WTC11 (cell line): Measurements from ENCODE around the gene AGAP1. TPM values are rescaled to one million over a fixed set of nuclear protein-coding genes. Genes with fewer than 3 reads are reported as not detected.

Source experiments
- ATAC-seq: fragments of 200-7000 bp; cut with Tn5 transposase; 2 replicates; pipeline ENCODE4 v1.10.0; 2021; ENCODE audit warnings: mild to moderate bottlenecking, moderate library complexity
- CTCF ChIA-PET: fragments of 300-600 bp; sonication (Branson Sonifier 250); formaldehyde crosslinking; loops from one replicate; lab custom pipeline; 2021; ENCODE audit warnings: antibody characterized with exemption; lab: Charles Lee
- POLR2A ChIA-PET: fragments of 350-600 bp; sonication (Branson Sonifier 250); formaldehyde crosslinking; loops from one replicate; lab custom pipeline; 2021; ENCODE audit warnings: antibody characterized with exemption; lab: Charles Lee
- DNase-seq: peaks from one replicate; pipeline ENCODE4 v3.0.0; 2021; ENCODE audit warnings: low spot score
- H3K27ac Mint-ChIP-seq: 2 replicates; pipeline ENCODE4 v1.8.0; 2021; ENCODE audit warnings: mixed read lengths
- H3K27me3 Mint-ChIP-seq: 2 replicates; pipeline ENCODE4 v1.8.0; 2021; ENCODE audit warnings: low read depth, mild to moderate bottlenecking, moderate library complexity, mixed read lengths
- H3K36me3 Mint-ChIP-seq: 2 replicates; pipeline ENCODE4 v1.8.0; 2021; ENCODE audit warnings: mixed read lengths
- H3K4me1 Mint-ChIP-seq: 2 replicates; pipeline ENCODE4 v1.8.0; 2022; ENCODE audit warnings: mixed read lengths
- H3K4me3 Mint-ChIP-seq: 2 replicates; pipeline ENCODE4 v1.8.0; 2021; ENCODE audit warnings: mild to moderate bottlenecking, moderate library complexity, mixed read lengths
- H3K9me3 Mint-ChIP-seq: 2 replicates; pipeline ENCODE4 v1.8.0; 2021; ENCODE audit warnings: mixed read lengths
- ELF4 ChIP-seq: sonication (generic); formaldehyde crosslinking; IDR thresholded peaks from 2 replicates; pipeline ENCODE4 v1.8.1; 2022; ENCODE audit warnings: low read depth, mild to moderate bottlenecking, moderate library complexity, missing genetic modification reagents
- JAZF1 ChIP-seq: fragments of 250-450 bp; sonication (Bioruptor Pico); IDR thresholded peaks from 2 replicates; pipeline ENCODE4 v1.9.0; 2021; ENCODE audit warnings: moderate library complexity, mild to moderate bottlenecking, inconsistent platforms
- KAT7 ChIP-seq: sonication (generic); formaldehyde crosslinking; IDR thresholded peaks from 2 replicates; pipeline ENCODE4 v1.8.1; 2023; ENCODE audit warnings: missing genetic modification reagents, mild to moderate bottlenecking, borderline replicate concordance
- RORB ChIP-seq: fragments of 250-450 bp; sonication (Bioruptor Pico); IDR thresholded peaks from 2 replicates; pipeline ENCODE4 v1.9.0; 2021; ENCODE audit warnings: mild to moderate bottlenecking
- SMAD3 ChIP-seq: sonication (generic); formaldehyde crosslinking; IDR thresholded peaks from 2 replicates; pipeline ENCODE4 v1.8.0; 2022; ENCODE audit warnings: missing genetic modification reagents, mild to moderate bottlenecking, borderline replicate concordance
- TCF7 ChIP-seq: sonication (generic); formaldehyde crosslinking; IDR thresholded peaks from 2 replicates; pipeline ENCODE4 v1.8.0; 2022; ENCODE audit warnings: mild to moderate bottlenecking, low read depth, missing genetic modification reagents, moderate library complexity
- total RNA-seq: library from RNA; stranded (reverse); gene quantifications from 3 replicates; pipeline ENCODE4 v1.2.3, GENCODE V29; 2021
- TF ChIP-seq, protein P1 (sequence below): fragments of 250-450 bp; sonication (Bioruptor Pico); conservative IDR thresholded peaks from 2 replicates; pipeline ENCODE4 v1.9.0; 2021; ENCODE audit warnings: mild to moderate bottlenecking
- TF ChIP-seq, protein P2 (sequence below): fragments of 250-450 bp; sonication (Bioruptor Pico); IDR thresholded peaks from 2 replicates; pipeline ENCODE4 v1.9.0; 2021; ENCODE audit warnings: mild to moderate bottlenecking, borderline replicate concordance
- TF ChIP-seq, protein P3 (sequence below): sonication (generic); formaldehyde crosslinking; IDR thresholded peaks from 2 replicates; pipeline ENCODE4 v1.8.1; 2023; ENCODE audit warnings: mild to moderate bottlenecking, missing genetic modification reagents, moderate library complexity
- TF ChIP-seq, protein P4 (sequence below): fragments of 250-450 bp; sonication (Bioruptor Pico); IDR thresholded peaks from 2 replicates; pipeline ENCODE4 v1.9.0; 2021; ENCODE audit warnings: moderate library complexity, mild to moderate bottlenecking, inconsistent platforms, borderline replicate concordance
- TF ChIP-seq, protein P5 (sequence below): sonication (generic); formaldehyde crosslinking; IDR thresholded peaks from 2 replicates; pipeline ENCODE4 v1.8.0; 2022; ENCODE audit warnings: missing genetic modification reagents

Gene AGAP1
- total RNA-seq, 1 experiment from 2014 or later, result 49.3 TPM

DNA sequence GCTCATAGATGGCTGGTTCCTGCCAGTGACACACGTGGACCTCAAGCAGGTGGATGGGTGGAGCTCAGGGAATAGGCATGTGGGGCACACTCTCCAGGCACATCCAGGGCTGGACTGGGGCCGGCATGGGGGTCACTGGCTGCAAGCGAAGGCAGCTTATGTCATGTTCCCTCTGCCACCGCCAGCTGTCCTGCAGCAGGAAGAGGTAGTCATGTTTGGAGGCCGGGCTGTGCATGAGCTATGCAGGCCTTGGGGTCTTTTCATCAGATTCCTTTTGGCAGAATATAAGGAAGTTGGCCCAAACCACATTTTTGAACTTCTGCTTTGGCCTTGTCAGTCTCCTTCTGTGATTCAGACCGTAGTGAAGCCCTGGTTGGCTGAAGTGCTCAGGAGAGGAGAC lies 61.5 kb downstream of the AGAP1 start (continued):
- TF ChIP-seq, protein P1, sequence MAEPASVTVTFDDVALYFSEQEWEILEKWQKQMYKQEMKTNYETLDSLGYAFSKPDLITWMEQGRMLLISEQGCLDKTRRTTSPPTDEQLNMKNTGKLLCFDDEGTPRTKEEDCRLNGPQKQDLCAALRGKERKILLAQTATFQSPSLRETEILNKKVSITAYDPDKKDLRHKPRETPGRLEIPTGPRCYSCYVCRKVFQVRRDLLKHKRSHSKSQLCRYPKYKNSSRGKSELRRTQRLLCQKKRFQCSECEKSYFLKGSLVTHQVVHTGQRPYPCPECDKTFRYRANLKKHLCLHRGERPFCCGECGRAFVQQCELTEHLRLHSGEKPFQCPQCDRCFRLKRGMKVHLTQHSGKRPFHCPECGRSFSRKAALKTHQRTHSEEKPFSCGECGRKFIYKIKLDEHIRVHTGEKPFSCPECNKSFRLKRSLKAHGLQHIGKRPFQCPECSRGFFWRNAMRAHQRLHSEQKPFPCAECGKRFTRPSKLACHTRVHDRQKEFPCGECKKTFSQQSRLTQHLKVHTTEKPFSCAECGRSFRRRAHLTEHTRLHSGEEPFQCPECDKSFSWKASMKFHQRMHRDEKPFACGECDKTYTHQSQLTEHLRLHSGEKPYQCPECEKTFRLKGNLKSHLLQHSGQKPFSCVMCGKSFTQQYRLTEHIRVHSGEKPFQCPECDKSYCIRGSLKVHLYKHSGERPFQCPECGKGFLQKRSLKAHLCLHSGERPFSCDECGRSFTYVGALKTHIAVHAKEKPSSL, result no peak

DNA sequence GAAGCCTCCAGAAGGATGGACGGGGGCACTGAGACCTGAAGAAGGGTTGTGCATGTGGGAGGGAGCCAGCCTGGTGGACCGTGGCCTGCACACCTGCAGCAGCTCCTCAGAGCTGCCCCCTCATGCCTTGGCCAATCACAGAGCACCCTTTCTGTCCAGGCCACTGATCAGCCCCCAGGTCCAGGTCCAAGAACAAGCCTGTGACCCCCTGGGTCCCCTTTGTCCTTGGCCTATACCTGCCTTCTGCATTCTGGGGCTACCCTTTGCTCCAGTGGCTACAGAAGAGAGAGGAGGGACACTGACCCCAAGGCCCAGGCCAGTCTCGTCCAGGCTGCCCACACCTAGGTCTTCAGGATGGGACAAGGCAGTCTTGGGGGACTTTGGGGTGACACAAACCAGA lies 62.2 kb downstream of the AGAP1 start:
- Mint-ChIP-seq H3K4me3 (no peak overlapping the region), H3K4me1 (peaks cover 45% of the 10 kb centered on the region), H3K27me3 (no peaks in the 10 kb centered on the region), H3K9me3 (no peaks in the 10 kb centered on the region), H3K36me3 (no peaks in the 10 kb centered on the region), H3K27ac (no peak overlapping the region)
- CTCF ChIA-PET, result no interaction called here
- POLR2A ChIA-PET, result no interaction called here
- DNase-seq (no peak), ATAC-seq (no peak)
- TF ChIP-seq, protein P2, sequence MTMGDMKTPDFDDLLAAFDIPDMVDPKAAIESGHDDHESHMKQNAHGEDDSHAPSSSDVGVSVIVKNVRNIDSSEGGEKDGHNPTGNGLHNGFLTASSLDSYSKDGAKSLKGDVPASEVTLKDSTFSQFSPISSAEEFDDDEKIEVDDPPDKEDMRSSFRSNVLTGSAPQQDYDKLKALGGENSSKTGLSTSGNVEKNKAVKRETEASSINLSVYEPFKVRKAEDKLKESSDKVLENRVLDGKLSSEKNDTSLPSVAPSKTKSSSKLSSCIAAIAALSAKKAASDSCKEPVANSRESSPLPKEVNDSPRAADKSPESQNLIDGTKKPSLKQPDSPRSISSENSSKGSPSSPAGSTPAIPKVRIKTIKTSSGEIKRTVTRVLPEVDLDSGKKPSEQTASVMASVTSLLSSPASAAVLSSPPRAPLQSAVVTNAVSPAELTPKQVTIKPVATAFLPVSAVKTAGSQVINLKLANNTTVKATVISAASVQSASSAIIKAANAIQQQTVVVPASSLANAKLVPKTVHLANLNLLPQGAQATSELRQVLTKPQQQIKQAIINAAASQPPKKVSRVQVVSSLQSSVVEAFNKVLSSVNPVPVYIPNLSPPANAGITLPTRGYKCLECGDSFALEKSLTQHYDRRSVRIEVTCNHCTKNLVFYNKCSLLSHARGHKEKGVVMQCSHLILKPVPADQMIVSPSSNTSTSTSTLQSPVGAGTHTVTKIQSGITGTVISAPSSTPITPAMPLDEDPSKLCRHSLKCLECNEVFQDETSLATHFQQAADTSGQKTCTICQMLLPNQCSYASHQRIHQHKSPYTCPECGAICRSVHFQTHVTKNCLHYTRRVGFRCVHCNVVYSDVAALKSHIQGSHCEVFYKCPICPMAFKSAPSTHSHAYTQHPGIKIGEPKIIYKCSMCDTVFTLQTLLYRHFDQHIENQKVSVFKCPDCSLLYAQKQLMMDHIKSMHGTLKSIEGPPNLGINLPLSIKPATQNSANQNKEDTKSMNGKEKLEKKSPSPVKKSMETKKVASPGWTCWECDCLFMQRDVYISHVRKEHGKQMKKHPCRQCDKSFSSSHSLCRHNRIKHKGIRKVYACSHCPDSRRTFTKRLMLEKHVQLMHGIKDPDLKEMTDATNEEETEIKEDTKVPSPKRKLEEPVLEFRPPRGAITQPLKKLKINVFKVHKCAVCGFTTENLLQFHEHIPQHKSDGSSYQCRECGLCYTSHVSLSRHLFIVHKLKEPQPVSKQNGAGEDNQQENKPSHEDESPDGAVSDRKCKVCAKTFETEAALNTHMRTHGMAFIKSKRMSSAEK, result no peak
- TF ChIP-seq, protein P3, sequence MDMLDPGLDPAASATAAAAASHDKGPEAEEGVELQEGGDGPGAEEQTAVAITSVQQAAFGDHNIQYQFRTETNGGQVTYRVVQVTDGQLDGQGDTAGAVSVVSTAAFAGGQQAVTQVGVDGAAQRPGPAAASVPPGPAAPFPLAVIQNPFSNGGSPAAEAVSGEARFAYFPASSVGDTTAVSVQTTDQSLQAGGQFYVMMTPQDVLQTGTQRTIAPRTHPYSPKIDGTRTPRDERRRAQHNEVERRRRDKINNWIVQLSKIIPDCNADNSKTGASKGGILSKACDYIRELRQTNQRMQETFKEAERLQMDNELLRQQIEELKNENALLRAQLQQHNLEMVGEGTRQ (CRISPR knock-in tag), result no peak

DNA sequence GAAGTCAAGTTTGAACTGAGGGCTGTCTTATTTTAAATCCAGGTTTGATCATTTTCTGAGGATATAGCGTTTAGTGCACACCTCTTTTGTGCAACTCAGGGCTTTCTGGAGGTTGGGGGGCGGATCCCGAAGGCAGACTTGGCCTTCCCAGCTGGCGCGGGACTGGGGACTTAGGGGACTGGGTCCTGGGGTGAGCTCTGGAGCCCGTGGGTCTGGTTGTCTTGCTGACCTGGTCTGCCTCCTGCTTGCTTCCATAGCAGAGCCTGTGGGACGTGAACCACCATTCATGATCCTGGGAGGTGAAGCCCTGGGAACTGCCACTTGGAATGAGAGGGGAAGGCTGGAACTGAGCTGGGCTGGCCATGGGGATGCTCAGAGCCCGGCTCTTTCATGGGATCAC lies 63.1 kb downstream of the AGAP1 start:
- ATAC-seq (no peak), DNase-seq (no peak)
- TF ChIP-seq RORB (no peak), JAZF1 (CRISPR knock-in tag) (no peak), ELF4 (no peak), KAT7 (CRISPR knock-in tag) (no peak), TCF7 (no peak), SMAD3 (CRISPR knock-in tag) (no peak)
- TF ChIP-seq, protein P4, sequence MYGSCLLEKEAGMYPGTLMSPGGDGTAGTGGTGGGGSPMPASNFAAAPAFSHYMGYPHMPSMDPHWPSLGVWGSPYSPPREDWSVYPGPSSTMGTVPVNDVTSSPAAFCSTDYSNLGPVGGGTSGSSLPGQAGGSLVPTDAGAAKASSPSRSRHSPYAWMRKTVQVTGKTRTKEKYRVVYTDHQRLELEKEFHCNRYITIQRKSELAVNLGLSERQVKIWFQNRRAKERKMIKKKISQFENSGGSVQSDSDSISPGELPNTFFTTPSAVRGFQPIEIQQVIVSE (CRISPR knock-in tag), result no peak
- TF ChIP-seq, protein P5, sequence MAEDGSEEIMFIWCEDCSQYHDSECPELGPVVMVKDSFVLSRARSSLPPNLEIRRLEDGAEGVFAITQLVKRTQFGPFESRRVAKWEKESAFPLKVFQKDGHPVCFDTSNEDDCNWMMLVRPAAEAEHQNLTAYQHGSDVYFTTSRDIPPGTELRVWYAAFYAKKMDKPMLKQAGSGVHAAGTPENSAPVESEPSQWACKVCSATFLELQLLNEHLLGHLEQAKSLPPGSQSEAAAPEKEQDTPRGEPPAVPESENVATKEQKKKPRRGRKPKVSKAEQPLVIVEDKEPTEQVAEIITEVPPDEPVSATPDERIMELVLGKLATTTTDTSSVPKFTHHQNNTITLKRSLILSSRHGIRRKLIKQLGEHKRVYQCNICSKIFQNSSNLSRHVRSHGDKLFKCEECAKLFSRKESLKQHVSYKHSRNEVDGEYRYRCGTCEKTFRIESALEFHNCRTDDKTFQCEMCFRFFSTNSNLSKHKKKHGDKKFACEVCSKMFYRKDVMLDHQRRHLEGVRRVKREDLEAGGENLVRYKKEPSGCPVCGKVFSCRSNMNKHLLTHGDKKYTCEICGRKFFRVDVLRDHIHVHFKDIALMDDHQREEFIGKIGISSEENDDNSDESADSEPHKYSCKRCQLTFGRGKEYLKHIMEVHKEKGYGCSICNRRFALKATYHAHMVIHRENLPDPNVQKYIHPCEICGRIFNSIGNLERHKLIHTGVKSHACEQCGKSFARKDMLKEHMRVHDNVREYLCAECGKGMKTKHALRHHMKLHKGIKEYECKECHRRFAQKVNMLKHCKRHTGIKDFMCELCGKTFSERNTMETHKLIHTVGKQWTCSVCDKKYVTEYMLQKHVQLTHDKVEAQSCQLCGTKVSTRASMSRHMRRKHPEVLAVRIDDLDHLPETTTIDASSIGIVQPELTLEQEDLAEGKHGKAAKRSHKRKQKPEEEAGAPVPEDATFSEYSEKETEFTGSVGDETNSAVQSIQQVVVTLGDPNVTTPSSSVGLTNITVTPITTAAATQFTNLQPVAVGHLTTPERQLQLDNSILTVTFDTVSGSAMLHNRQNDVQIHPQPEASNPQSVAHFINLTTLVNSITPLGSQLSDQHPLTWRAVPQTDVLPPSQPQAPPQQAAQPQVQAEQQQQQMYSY (CRISPR knock-in tag), result no peak
- Mint-ChIP-seq H3K4me3 (no peak overlapping the region), H3K27me3 (no peaks in the 10 kb centered on the region), H3K9me3 (no peaks in the 10 kb centered on the region), H3K4me1 (peaks cover 46% of the 10 kb centered on the region), H3K36me3 (no peaks in the 10 kb centered on the region), H3K27ac (no peak overlapping the region)
- ChIA-PET POLR2A (no interaction called here), CTCF (no interaction called here)
